IPS-18c (cell line): ENCODE results near the gene GPR108.
A peak's percentile ranks its signal among the peaks of the same experiment; 100 is the strongest.

ENCODE experiments used
- H3K4me3 ChIP-seq: 2 replicates; pipeline ENCODE4 v1.7.0; 2013; ENCODE audit warnings: low read depth, mild to moderate bottlenecking, low read length, moderate library complexity; ENCODE audit not compliant: insufficient read depth
- H3K9me3 ChIP-seq: one replicate; pipeline ENCODE4 v1.6.1; 2013; ENCODE audit warnings: mild to moderate bottlenecking, low read length, moderate library complexity; ENCODE audit not compliant: control insufficient read depth, insufficient read depth

Gene GPR108

DNA sequence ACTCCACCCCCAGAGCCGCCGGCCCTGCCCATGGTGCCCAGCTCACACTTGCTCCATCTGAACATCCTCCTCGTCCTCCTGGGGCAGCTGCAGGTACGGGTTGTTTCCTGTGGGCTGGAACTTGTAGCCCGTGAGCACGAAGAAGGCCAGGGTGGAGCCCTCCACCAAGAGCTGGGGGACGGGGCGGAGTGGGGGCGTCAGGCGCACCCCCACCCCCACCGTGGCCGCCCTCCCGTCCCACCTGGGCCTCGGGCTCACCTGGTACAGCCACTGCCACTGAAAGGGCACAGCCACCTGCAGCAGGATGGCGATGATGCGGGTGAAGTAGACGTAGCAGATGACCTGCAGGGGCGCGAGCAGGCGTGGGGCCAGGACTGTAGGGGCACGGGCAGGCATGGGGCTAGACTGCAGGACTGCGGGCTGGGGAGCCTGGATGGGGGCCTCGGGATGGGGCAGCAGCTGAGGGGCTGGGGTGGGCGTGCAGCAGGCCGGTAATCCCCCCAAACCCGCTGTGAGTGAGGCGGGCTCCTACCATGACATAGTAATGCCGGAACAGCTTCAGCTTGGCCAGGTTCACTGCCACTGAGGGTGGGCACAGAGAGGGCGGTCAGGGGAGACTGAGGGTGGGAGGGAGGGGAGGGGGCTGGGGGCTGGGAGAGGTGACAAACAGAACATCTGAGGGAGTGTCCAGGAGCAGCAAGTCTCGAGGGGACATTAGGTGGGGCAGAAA lies 6.3 kb downstream of the GPR108 start:
- H3K4me3 ChIP-seq: no peak overlapping the region
- peaks cover 4% of the 10 kb centered on the region for H3K9me3 ChIP-seq

DNA sequence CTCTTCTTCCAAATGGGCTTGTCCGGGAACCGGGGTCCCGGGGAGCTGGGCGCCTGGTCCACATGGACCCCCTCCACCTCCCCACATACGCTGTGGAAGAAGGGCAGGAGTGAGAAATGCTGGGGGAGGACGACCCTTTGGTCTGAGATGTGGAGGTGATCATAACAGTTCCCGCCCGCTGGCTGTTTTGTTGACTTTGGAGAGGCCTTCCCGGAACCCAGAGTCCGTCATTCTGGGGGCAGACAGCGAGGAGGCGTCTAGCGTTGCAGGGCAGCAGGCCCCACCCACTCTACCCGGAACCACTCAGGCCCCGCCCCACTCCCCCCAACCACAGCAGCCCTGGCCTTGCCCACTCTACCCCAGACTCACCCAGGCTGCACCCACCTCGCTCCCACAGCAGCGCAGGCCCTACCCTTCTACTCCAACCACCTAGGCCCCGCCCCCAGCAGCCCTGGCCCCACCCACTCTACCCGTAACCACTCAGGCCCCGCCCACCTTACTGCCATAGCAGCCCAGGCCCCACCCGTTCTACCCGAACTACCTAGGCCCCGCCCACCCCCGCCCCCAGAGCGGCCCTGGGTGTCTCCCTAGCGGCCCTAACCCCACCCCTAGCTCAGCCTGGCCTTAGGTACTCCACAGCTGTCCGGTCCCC lies 7.1 kb downstream of the GPR108 start:
- Histone ChIP-seq H3K9me3 (peaks cover 4% of the 10 kb centered on the region), H3K4me3 (no peak overlapping the region; the same call in 1 of the 2 replicates)

DNA sequence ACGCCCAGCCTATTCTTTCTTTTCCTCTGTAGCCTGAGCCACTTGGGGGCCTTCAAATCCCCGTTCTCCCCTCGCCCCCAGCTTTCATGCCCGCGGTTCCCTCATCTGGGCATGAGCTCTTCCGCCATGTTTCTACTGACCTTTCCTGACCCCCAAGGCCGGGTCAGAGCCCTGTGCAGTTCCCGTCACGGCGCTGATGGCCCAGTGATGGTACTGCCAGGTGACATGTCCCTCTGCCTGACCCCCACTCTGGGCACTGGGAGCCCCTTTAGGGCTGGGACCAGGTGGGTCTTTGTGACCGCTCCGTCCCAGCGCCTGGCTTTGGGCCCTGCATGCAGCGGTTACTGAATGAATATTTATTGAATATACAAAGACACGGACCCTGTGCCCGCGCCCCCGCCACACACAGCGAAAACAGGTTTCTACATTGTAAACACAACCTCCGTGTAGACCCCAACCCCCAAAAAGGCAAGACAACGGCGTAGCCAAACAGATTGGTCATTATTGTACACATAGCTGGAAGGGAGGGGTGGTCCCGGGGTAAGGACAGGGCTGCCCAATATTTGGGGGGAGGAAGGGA lies 7.7 kb downstream of the GPR108 start:
- no peak overlapping the region for H3K4me3 ChIP-seq

DNA sequence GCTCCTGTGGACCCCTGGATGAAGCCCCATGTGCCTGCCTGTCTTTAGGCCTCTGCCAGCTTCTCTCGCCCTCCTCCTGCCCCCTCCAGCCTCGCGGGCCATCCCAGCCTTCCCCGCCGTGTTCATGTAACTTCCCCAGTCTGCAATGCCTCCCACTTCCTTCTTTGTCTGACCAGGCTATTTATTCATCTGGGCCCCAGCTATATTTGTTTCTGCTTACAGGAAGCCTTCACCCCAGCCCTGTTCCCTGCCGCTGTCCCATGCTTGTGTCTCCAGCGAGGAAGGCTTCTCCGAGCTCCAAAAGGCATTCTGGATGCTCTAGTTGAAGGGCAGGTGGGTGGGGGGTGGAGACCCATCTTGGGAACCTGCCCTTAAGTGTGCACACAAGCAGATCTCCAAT lies 9.0 kb downstream of the GPR108 start:
- peaks cover 4% of the 10 kb centered on the region for H3K9me3 ChIP-seq
- H3K4me3 ChIP-seq: no peak overlapping the region

More for the DNA sequence above, 7.7 kb downstream of the GPR108 start:
- peaks cover 4% of the 10 kb centered on the region for H3K9me3 ChIP-seq

DNA sequence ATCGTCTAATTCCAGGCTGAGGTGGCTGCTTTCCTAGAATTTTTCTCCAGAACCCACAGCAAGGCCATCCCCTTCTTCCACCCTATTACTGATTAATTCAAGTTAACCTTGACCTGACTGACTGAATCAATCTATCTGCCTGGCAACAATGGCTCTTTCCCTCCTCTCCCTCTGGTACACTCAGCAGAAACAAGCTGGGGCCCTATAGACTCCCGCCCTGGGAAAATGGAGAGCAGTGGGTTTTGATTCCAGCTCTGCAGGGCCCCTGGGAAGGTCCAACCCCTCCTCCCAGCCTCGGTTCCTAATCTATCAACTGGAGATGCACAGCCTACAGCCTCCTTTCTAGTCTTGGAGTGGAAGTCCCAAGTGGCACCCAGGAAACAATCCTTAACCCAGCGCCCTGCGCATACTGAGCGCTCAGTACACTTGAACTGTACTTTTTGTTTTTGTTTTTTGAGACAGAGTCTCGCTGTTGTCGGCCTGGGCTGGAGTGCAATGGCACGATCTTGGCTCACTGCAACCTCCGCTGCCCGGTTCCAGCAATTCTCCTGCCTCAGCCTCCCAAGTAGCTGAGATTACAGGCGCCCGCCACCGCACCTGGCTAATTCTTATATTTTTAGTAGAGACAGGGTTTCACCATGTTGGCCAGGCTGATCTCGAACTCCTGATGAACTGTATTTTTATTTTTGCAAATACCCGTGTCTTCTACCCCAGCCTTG lies 11.7 kb downstream of the GPR108 start:
- no peak overlapping the region for H3K4me3 ChIP-seq
- peaks cover 4% of the 10 kb centered on the region for H3K9me3 ChIP-seq

DNA sequence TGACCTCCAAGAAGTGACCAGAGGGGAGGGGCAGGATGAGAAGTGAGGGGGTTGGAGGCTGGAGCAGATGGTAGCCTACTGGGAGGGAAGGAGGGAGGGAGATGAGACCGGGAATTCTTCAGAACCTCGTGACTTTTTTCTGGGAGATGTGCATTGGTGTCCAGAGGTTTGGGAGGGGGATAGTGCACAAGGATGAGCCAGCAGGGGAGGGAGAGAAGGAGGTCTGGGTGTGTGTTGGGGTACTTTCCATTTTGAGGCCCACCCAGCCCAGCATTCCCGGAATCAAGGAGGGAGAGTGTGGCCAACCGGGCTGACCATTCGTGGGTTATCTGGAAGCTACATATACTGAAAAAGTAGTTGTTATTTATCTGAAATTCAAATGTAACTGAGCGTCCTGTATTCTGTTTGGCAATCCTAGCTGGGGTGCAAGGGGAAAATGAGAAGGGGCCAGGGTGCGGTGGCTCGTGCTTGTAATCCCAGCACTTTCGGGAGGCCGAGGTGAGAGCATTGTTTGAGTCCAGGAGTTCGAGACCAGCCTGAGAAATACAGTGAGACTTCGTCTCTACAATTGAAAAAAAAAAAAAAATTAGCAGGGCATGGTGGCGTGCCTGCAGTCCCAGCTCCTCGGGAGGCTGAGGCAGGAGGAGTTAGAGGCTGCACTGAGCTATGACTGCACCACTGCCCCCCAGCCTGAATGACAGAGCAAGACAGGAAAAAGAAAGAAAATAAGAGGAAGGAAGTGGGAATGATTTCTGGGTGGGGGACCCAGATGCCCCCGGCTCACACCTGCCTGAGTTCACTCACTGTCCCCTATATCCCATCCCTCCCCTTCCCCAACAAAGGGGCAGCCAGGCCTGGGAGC lies 12.5 kb downstream of the GPR108 start:
- Histone ChIP-seq H3K9me3 (peaks cover 4% of the 10 kb centered on the region), H3K4me3 (no peak overlapping the region)

DNA sequence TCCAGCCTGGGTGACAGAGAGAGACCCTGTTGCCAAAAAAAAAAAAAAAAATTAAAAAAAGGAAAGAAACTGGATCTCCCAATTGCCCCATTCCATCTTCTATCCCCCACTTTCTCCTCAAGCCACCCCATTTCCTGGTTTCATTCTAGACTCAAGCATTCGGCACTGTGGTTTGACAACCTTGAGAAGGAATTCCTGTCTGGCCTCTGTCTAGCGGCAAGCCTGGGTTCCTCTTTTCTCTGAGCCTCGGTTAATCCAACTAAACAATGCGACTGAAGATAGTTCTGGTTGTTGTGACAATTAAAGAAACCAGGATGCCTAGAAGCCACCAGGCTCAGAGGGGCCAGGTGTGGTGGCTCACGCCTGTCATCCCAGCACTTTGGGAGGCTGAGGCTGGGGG lies 13.6 kb downstream of the GPR108 start:
- Histone ChIP-seq H3K4me3 (no peak overlapping the region), H3K9me3 (peaks cover 4% of the 10 kb centered on the region)

DNA sequence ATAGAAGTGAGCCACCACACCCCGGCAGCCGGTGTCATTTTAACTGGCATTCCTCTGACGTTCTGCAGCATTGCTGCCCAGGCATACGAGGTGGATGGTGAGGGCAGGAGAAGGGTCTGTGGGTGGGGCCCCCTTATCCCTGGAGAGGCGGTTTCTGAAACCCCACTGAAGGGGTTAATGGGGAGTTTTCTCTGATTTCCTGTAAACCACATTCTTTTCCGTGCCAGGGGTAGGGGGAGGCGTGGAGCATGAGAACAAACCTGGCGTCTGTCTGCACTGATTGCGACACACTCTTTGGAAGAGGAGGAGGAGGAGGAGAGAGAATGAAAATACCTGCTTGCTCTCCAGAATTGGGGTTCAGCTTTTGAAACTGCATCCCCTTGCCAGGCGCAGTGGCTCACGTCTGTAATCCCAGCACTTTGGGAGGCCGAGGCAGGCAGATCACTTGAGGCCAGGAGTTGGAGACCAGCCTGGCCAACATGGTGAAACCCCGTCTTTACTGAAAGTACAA lies 14.2 kb downstream of the GPR108 start:
- Histone ChIP-seq H3K9me3 (peaks cover 4% of the 10 kb centered on the region), H3K4me3 (no peak overlapping the region)

DNA sequence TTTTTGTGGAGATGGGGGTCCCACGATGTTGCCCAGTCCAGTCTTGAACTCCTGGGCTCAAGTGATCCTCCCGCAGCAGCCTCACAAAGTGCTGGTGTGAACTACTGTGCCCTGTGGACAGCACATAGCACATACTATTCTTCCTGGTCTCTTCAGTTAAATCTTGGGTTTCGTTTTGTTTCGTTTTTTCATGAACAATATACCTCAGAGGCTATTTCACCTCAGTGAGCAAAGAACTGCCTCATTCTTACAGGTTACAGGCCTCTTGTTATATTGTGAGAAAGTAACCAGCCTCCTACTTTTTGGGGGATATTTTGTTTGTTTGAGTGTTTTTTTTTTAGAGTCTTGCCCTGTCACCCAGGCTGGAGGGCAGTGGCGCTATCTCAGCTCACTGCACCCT lies 15.6 kb downstream of the GPR108 start:
- Histone ChIP-seq H3K9me3 (no peaks in the 10 kb centered on the region), H3K4me3 (no peak overlapping the region)

DNA sequence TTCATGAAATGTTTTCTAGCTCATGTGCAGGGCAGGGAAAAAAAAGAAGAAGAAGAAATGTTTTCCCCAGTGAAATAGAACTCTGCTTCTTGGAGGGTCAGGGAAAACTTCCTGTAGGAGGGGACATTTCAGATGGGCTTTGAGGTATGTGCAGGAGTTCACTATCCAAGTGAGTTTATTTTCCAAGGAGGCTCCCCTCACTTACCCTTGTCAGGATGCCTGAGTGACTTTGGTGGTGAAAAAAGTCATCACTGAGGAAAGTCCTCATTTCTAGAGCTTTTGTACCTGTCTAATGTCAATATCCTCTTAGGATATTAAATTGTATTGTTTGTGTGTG lies 16.3 kb downstream of the GPR108 start:
- no peak overlapping the region for H3K4me3 ChIP-seq

DNA sequence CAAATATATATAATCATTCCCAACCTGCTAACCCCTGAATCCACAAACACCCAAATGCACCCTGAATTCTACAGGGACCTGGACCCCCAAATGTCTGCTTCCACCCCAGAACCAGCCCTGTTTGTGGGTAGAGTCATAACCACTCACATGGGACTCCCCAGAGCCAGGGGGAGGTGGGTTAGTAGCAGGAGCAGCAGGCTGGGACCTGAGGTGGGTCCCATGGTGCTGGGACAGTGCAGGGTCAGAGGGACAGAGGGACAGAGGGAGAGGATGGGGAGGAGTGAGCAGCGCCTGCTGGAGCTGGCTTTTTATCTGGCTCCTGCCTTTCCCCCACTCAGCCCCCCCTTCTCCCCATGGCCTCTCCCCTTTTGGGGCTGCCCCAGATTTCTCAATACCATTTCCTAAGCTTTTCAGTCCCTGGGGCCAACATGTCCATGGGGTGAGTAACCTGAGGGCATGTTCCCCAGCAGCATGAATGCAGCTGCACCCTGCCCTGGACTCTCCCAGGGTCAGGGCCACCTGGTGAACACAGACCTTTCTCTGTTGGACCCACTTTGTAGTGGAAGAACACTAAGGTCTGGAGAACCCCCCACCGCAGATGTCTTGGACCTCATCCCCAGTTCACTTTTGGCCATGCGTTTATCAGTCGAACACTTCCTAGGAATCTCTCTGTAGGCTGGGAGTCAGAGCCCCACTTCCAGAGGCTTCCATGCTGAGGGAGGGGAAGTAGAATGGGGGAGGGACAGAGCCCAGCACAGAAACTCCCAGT lies 16.8 kb downstream of the GPR108 start, which contains the start of gene C3:
C3 (minus strand) TSS at position 282 of the 769 bp plus-strand sequence; CDS start at position 221, 61 bp downstream.
- H3K4me3 ChIP-seq: no peak within 1 kb of the TSS

More for the DNA sequence above, 16.3 kb downstream of the GPR108 start:
- H3K9me3 ChIP-seq: no peaks in the 10 kb centered on the region

DNA sequence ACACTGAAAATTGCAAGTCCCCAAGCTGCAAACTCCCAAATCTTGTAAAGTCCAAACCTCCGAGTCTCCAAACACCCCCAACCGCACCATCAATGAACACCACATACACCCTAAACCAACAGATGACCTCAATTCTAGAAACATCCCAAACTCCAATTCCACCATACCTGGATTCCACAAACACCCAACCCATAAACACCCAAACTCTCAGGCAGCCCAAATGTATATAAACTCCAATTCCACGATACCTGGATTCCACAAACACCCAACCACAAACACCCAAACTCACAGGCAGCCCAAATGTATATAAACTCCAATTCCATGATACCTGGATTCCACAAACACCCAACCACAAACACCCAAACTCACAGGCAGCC lies 17.4 kb downstream of the GPR108 start:
- no peak overlapping the region for H3K4me3 ChIP-seq

More for the DNA sequence above, 16.8 kb downstream of the GPR108 start, which contains the start of gene C3:
- no peaks in the 10 kb centered on the region for H3K9me3 ChIP-seq

DNA sequence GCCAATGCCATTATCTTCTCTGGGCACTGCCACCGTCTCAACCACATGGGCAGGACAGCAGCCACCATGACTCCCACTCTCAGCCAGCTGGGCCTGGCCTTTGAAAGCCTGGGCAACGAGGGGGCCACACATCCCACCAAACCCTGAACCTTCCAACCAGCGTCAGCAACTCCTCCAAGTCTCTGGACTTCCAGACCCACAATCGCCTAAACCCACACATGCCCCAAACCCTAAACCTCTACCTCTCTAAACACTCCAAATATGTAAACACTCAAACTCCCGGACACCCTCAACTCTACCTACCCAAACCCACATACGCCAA lies 17.9 kb downstream of the GPR108 start:
- H3K9me3 ChIP-seq: no peaks in the 10 kb centered on the region
- H3K4me3 ChIP-seq: no peak overlapping the region

More for the DNA sequence above, 17.4 kb downstream of the GPR108 start:
- no peaks in the 10 kb centered on the region for H3K9me3 ChIP-seq

DNA sequence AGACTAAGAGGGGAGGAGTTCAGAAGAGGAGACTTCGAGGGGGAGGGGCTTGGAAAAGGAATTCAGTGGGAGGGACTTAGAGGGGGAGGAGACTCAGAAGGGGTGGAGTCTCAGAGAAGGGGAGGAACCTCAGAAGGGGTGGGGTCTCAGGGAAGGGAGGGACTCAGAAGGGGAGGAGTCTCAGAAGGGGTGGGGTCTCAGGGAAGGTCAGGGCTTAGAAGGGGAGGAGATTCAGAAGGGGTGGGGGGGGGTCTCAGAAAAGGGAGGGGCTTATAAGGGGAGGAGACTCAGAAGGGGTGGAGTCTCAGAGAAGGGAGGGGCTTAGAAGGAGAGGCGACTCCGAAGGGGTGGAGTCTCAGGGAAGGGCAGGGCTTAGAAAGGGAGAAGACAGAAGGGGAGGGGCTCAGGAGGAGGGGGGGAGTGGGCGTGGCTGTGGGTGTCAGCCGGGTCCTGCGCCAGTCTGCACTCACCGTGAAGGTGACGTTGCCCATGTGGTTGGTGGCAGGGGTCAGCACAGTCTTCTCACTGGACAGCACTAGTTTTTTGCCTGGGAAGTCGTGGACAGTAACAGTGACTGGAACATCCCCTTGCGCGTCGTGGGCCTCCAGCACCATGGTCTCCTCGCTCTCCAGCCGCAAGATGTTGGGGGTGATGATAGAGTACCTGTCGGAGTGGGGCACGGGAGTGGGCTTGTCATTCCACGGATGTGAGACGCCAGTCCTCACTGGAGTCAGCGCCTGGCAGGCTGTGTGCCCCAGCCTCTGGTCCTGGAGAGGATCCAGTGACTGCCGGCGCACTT lies 18.4 kb downstream of the GPR108 start:
- Histone ChIP-seq H3K9me3 (no peaks in the 10 kb centered on the region), H3K4me3 (no peak overlapping the region)

DNA sequence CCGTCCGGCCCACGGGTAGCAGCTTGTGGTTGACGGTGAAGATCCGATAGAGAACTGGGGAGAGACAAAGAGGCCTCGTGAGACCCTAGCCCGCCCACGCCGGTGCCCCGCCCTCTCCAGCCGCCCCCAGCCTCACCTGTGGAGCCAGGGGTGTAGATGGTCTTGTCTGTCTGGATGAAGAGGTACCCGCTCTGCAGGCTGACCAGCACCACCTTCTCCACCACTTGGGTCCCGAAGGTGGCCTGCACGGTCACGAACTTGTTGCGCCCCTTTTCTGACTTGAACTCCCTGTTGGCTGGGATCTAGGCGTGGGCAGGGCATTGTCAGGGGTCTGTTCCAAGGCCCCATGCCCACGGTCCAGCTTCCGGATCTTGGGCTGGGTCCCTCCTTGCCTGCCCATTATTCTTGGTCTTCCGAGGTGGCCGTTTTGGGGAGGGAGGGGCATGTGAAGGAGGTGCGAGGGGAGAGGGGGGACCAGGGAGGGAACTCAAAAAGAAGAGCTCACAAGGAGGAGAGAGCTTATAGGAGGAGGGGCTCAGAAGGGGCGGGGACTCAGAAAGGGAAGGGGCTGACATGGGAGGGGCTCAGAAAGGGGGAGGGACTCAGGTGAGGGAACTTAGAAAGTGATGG lies 19.2 kb downstream of the GPR108 start:
- Histone ChIP-seq H3K4me3 (peak overlapping the region; percentile 39), H3K9me3 (no peaks in the 10 kb centered on the region)
